Daoy (cell line): Measurements from ENCODE around the gene SLC10A7. TPM values are rescaled to one million over a fixed set of nuclear protein-coding genes. Genes with fewer than 3 reads are reported as not detected.
A peak's percentile ranks its signal among the peaks of the same experiment; 100 is the strongest.

ENCODE experiments used
- DNase-seq: peaks from one replicate; pipeline ENCODE4 v3.0.0-alpha.2; 2015; ENCODE audit warnings: low read depth
- total RNA-seq: library from RNA; depleted of rRNA; stranded (reverse); fragments of >200 nt; shearing (Covaris generic); gene quantifications from 2 replicates; pipeline ENCODE4 v1.2.3, GENCODE V29; 2014

SLC10A7 gene
- total RNA-seq, 1 experiment from 2014 or later = 5.6 TPM

DNA sequence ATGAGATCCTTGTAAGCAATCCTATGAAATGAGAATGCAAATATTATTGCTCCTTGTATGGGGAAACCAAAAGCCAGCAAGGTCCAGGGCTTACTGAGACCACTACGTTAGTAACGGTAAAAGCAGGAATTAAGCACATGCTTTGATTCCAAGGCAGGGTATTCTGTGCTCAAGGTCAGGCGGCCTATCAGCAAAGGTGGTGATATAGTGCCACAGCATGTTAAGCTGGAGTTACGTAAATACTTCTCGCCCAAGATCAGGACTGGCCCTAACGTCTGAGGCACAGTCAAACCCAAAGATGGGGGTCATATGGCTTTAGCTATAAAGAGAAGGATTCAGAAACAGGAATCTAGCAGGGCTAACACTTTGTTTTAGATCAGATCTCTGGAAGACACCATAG lies 27.6 kb downstream of the SLC10A7 start:
- DNase-seq = no peak

DNA sequence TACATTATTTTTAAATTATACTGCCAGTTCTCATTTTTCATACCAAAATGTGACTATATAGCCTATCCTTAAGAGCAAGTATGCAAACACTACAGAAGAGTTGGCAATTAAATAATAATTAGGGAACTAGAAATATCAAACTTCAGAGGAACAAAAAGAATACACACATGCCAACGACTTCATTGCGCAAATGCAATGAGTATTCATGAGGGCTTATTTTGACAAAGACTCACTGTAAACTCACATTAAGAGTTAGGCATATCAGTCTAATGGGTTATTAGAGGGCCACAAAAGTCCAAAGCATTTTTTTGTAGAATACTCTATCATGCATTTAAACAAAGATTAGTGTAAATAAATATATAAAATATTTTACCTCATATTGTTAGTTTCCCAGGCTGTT lies 31.6 kb downstream of the SLC10A7 start:
- DNase-seq = no peak

DNA sequence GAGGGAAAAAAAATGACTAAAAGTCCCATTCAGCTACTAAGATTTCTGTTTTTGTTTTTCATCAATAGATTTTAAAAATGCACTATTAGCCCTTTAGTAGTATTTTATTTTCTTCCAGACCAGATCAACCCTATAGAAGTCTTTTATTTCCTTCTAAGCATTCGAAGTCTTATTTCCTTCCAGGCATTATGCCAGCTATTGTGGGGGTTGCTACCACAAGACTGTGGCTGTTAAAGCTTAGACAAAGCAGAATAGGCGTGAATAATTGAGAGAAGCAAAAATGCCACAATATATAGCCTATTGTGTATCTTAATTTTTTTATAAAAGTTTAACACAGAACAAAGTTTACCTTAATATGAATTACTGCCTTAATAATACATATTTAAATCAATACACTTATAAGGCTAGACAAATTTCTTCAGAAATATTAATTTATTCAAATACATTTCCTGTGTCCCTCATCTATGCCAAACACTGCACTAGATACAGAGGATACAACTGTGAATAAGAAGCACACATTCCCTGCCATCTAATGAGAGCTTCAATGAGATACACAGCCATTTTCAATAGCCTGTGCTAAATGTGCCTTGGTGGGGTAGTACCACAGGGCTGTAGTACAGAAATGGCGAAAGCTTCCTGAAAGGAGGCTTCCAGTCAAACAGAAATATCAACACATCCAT lies 33.1 kb downstream of the SLC10A7 start:
- peak; percentile 6 for DNase-seq

DNA sequence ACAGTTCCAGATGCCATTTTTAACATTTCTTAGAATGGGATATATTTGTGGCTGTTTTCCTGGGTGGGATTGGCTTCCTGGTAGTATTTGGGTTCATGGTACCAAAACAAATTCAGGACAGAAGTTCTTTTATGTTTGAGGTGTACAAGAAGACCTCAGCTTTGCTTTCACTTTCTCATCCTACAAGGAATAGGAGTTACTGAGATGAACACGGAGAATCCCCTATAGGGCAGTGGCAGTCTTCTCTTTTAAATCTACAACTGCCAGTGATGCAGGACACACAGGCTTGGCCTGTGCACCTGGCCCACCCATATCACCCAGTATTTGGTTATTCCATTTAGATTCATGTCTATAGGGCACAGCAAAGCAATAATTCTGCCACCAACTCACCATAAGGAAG lies 35.2 kb downstream of the SLC10A7 start:
- no peak for DNase-seq

DNA sequence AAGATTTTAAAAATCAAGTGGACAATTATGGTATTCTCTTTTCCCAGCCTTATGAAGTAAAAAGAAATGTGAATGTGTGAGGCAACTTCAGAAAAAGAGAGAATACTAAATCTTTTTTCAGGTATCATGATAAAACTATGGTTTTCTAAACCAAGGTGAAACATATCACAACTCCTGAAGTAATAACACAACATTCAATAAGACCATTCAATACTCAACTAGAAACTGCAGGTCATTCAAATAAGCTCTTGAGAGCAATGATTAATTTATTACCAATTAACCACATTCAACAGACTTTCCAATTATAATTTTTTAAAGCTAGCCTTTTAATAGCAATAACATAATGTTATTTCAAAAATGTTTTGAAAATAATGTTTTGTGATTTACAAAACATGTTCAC lies 35.8 kb downstream of the SLC10A7 start:
- DNase-seq = no peak

DNA sequence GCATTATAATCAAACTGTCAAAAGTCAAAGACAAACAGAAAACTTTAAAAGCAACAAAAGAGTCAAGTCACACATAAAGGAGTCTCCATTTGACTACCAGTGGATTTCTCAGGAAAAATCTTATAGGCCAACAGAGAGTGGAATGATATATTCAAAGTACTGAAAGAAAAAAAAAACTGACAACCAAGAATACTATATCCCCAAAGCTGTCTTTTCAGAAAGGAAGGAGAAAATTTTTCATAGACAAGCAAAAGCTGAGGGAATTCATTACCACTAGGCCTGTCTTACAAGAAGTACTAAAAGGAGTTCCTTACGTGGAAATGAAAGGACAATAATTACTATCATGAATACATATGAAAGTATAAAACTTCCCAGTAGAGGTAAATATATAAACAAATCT lies 39.0 kb downstream of the SLC10A7 start:
- no peak for DNase-seq

DNA sequence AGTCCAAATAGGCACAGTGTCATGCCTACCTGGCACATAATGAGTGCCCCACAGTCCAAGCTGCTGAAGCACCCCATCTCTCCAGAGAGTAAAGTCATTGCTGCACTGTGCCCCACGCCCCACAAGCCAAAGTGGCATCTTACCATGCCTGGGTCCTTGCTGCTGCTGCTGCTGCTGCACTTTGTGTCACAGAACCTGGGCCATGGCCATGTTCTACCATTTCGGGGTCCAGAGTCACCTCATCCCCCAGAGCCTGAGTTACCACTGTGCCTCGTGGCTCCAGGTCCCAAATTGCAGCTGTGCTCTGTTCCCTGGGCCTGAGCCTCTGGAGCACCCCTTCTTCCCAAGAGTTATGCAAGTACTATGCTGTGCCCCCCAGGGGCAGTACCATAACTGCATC lies 40.5 kb downstream of the SLC10A7 start:
- no peak for DNase-seq

DNA sequence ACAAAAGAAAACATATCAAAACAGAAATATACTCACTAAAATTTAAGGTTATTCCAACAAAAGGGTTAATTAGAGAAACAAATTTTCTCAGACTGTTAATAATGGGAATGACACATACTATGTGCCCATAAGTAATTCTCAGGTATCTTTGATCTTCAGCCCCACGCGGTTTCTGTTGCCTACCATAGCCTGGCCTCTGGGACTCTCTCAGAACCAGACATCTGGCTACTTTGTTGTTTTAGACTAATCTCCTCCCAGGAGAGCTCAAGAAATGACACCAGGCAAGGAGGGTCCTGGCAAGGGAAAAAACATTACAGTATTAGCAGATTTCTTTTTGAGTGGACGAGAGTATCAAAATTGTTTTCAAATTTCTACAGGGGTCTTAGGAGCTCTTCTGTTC lies 43.7 kb downstream of the SLC10A7 start:
- no peak for DNase-seq

DNA sequence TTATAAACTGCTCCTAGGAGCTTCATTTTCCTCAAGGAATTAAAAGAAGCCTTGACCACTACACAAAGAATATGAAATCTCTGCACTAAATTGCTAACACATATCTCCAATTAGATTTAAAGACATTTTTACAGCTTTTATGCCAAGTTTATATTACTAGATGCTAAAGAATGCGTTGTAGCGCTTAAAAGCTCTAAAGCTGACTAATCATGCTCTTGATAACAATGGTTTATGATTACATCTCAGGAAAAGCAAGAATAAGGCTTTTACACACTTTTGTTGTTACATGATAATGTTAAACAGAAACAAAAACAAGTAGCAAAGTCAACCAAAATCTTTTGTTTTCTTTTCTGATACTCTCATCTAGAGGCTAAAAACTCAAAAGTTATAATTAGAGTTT lies 44.7 kb downstream of the SLC10A7 start:
- no peak for DNase-seq

DNA sequence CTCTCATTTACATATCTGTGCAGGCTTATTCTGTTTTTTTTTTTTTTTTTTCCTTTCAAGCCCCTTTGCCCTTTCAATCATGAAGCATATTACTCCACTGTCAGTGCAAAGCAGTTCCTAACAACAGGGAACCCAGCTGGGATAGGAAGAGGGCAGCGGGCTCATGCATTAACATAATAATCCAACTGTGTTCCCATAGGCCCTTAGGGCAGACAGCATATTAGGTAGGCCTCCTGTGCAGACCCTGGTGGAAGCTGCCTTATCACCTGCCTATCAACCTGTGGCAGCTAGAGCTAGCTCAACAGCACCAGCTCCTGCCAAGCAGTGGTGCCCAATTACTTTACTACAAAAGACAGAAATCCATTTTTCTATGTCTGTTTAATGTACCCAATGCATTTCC lies 49.3 kb downstream of the SLC10A7 start:
- DNase-seq = no peak

DNA sequence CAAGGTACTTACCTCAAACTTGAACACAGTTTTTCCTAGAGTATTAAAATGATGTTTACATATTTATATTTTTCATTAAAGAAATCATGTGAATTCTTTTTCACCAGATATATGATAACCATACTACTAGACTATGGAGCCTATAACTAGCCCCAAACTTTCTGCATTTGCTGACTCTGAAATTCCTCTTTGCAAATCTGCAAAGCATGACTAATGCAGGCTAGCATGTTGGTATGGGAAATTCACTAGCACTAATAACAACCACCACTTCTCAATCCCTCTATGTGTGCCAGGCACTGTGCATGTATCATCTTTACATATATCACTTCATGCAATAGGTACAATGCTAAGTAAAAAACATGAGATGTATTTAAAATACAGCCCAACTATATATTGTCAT lies 51.1 kb downstream of the SLC10A7 start:
- no peak for DNase-seq

DNA sequence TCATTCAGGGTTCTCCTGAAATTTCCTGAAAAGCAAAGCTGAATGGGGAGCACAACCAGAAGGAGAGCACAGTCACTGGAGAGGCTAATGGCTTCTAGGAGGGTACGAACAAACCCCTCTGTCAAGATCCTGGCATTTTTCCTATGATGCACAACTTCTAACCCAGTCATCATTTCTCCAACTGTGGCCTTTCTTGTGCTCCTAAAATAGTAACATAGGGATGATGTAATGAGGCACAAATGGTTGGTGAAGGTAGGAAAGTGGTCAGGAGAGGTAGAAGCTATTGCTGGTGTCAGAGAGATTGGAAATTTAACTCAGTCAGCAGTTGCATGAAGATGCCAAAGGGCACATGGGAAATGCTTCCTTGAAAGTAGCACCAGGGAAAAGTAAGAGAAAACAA lies 52.7 kb downstream of the SLC10A7 start:
- no peak for DNase-seq

DNA sequence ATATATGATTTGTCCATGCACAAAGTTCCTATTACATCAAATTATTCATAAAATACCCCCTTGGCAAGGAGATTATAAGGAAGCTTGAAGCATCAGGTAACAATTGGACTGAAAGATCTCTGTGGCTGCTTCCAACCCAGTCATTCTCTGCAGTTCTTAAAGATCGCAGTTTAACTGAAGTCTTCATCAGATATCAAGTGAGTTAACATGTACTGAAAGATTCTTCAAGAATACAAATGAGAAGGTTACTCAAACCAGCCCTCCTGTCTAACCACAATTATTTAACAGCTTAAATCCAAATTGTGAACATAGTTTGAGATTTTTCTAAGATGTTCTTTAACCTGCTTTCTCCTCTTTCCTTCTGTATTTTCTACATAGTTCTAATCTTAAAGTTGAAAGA lies 56.1 kb downstream of the SLC10A7 start:
- no peak for DNase-seq

DNA sequence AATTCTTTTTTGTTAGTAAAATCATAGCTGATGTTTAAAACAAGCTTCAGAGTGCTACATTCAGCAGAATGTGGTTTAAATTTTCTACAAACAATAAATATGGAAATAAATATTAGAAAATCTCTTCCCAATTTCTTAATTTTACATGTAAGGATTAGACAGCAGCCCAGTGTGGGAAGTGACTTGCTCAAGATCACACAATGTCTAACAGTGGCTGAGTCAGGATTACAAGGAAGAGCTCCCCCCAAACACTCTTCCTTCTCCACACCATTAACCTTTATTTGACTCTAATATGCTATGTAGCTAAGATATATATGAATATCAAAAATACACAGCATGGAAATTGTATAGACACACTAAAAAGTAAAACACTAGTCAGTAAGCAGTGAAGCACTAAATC lies 59.5 kb downstream of the SLC10A7 start:
- no peak for DNase-seq

DNA sequence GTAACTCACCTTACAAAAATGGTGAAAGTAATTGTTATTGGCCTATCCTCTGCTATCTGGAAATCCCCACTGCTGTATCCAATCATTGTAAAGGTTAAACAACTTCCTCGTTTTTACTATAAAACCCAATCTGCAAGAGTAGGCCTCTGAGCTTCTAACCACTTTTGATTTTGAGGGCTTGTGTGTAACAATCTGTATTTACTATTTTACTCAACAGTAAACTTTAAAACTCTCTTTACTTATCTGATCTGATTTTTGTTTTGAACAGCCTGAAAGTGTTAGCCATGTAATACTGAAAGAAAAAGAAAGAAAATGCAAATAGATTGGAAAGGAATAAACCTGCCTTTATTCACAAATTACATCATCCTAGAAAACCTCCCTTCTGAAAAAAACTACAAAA lies 63.1 kb downstream of the SLC10A7 start:
- DNase-seq = no peak

DNA sequence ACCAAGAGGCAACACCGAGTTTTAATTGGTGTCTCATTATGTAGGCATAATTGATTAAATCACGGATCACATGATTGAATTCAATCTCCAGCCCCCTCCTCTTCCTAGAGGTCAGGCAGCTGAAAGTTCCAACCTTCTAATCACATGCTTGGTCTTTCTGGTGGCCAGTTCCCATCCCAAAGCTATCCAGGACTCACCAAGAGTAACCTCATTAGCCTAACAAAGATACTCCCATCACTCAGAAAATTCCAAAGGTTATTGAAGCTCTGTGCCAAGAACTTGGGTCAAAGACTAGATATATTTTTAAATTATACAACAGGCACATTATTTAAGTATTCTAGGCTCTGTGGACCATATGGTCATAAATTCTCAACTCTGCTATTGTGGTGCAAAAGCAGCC lies 65.1 kb downstream of the SLC10A7 start:
- no peak for DNase-seq

DNA sequence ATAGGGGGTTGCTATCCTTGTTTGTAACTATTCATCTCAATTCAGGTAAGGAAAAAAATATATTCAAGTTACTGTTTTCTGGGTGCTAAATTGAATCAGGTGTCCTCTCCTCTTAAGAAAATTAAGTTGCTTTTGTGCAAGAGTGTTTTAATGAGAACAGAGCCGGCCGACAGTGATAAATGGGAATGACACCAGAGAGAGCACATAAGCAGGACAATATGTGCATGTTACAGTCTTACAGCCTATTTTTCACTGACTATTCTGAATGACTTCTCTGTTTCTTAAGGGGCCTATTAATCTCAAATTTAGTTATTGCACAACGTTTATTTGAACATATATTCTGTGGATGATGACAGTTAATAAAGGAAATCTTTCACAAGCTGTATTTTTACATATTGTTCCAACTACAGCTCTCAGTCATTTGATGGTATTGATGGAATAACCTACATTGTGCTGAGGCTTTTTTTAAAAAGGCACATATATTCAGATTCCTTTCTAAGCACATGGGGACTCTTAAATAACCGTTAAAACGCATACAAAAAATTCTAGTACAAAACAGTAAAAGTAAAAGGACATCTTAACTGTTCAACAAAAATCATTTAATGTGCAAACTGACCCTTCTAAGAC lies 68.4 kb downstream of the SLC10A7 start:
- no peak for DNase-seq

DNA sequence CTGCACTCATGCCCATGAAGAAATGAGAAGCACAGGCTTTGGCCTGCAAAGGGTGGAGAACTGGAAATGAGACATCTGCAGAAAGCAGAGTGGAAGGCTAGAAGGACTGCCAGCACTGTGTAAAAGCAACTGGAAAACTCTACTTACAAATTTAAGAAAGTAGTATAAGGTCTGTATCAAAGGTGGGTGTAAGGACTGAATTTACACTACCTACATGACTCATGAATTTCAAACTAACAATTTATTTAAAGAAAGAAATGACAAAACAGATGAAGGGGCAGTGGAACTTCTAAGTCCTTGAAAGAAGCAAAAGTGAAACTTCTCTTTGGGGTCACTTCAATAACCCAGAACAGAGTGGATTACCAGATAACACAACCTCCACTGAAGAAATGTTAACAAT lies 71.2 kb downstream of the SLC10A7 start:
- DNase-seq = no peak

DNA sequence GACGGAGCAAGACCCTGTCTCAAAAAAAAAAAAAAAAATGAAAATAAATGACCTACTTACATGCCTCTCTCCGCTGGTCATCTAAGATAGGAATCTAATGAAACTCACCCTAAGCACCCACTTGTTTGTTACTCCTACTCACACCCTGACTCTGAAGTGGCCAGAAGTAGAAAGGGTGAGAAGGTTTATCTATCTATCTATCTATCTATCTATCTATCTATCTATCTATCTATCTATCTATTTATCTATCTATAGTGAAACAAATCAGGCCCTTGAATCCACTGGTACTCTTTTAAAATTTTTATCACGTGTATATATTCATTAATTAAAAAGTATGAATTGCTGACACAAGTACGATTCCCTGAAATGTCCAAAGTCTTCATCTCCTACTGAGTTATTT lies 75.2 kb downstream of the SLC10A7 start:
- no peak for DNase-seq

DNA sequence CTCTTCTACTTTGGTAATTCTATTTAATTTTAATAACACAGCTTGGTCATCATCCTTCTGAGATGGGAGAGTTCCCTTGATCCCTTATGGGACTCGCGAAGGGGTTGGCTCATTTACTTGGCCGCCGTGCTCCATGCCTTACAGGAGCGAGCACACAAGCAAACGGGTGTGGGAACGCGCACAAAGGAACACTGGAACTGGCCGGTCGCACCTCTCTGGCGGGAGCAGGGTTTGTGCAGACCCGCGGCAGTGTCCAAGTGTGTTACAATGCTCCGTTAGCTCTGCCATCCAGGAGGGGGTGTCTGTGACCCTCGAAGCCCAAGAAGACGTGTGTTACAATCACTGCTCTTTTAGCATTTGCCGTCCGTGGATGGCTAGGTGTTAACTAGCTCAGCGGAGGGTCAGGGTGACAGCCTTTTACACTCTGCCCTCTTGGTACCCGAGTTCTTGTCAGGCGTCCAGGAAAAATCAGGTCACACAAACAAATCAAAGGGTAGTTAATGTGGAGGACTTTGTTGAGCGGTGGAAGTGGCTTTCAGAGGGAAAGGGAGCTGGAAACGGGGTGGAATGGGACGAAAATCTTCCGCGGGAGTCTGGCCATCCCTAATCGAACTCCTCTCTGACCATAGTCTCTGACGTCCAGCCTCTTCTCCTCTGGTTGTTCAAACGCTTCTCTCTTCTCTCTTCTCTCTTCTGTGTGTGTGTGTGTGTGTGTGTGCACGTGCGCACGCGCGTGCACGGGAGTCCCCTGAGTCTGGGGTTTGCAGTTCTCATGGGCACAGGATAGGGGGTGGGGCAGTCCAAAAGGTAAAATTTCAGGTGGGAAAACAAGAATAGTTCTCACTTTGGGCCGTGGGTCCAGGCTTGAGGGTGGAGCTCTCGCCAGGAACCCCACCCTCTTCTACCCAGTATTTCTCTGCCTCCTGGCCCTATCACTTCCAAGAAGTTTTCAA lies 76.3 kb downstream of the SLC10A7 start:
- no peak for DNase-seq

DNA sequence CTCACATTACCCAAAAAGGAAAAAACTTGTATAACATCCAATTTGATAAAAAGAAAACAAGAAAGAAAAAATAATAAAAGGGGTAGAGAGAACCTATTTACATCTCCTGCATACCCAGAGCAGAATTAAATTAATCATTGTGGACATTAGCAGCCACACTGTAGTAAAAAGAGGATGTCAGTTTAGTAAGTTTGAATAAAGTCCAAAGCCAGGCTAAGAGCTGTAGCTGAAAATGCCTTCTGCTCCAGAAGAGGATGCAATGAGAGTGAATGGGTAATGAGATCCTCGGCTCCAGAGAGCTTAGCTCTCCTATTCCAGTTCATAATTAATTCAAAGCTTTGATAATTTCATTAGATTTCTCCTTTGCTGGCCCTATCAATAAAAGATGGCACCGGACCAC lies 78.2 kb downstream of the SLC10A7 start:
- no peak for DNase-seq

DNA sequence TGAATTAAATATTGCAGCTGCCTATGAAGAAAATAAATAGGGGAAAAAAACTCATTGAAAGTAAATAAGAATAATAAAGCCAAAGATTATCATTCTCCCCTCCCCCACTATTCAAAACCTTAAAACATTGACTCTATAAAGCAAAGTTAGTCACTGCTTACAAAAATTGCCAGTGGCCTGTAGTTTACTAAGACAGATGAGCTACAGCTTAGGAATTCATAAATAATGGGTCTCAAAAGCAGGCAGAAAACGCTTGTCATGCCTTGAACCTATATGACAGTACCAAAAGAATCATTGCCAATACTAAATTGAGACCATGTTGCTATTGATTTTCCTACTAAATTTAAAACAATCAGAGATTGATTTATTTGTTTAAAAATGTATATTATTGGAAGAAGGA lies 78.9 kb downstream of the SLC10A7 start:
- DNase-seq = peak; percentile 5

DNA sequence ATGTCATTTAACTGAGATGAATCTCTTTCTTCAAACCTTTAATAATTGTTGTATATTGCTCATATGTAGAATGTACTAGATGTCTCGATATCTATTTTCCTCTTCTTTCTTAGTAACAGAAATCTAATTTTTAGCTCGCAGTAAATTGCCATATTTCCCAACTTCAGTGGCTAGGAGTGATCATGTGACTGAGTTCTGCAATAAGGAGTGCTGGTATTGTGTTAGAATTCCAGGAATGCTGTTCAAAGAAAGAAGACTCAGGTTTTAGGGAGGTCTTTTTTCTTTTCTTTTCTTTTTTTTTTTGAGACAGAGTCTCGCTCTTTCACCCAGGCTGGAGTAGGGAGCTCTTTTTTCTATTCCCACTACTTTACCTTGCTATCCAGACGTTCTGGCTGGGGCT lies 81.7 kb downstream of the SLC10A7 start:
- DNase-seq = no peak
